GM12873 (cell line): ENCODE results near the gene GRM7.

Source experiments
- CTCF ChIP-seq: IDR thresholded peaks from 2 replicates; pipeline ENCODE4 v1.5.1; 2012; ENCODE audit warnings: low read depth, mild to moderate bottlenecking, moderate library complexity, low read length, control low read depth; ENCODE audit not compliant: insufficient read depth; ENCODE audit errors: missing control alignments

Gene GRM7

GRCh38 chr3:7637694-7638093 is 776.8 kb downstream of the GRM7 start:
- TF ChIP-seq CTCF = no peak

DNA sequence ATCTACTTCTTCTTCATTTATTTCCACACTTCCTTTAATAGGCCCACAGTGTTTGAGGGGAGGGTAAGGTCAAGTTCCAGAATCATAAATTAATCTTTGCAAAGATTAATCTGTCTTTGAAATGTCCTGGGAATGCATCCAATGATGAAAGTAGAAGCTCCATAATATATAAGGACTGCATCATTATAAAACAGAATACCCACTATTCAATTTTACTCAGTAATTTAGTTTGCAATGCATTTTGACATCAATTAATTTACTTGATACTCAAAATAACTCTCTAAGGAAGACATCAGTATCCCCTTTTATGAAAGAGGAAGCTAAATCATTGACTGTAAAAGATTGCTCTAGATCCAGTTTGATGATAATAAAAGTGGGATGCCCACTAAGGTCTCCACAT is 777.2 kb downstream of the GRM7 start:
- TF ChIP-seq CTCF = no peak

DNA sequence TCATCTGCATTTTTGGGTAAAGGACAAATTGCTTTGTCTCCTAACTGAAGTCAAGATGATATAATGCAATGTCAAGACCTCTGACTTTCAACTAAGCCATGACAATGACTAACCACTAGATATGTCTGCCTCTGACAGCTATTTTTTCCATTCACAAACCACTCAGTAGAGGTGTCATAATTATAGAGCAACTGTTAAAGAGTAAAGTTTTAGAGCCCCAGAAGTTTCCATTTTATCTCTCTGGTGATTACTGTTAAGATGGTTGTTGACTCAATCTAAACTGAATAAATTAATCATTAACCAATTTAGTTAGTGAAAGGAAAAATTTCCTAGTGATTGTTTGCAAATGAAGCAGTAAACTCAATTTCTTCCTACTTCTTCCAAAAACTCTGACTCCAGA is 779.9 kb downstream of the GRM7 start:
- TF ChIP-seq CTCF = no peak

DNA sequence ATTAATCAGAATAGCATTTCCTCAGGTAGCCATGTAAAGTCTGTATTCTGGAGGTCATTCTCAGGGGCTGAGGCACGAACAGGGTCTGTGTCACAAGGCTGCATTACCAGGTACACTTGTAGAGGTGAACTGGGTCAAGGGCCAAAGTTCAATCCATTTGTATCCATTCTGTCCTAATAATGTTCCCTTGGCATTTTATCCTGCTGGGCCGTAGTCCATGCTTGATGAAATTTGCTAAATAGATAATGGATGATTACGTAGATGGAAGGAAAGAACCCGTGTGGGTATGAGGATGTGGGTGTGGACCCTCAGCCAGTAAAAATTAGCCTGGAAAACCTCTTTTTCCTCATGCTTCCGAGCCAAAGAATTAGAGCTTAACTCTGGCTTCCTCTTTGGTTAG is 785.9 kb downstream of the GRM7 start:
- TF ChIP-seq CTCF = no peak

DNA sequence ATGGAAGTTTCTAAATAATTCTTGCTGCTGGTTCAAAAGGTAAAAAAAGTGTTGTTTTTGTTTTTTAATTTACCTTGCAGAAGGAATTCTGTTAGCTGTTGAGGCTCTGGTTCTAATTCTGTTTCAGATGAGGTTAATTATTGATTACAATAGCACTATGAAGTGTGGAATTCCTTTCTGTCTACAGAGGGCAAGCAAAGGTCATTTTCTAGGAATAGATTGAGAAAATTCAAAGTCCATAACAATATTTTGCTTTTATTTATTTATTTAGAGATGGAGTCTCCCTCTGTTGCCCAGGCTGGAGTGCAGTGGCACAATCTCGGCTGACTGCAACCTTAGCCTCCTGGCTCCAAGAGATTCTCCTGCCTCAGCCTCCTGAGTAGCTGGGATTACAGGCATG is 789.6 kb downstream of the GRM7 start:
- TF ChIP-seq CTCF = no peak

- no peak for TF ChIP-seq CTCF
Measured at GRCh38 chr3:7651274-7651673, 790.4 kb downstream of the GRM7 start.

DNA sequence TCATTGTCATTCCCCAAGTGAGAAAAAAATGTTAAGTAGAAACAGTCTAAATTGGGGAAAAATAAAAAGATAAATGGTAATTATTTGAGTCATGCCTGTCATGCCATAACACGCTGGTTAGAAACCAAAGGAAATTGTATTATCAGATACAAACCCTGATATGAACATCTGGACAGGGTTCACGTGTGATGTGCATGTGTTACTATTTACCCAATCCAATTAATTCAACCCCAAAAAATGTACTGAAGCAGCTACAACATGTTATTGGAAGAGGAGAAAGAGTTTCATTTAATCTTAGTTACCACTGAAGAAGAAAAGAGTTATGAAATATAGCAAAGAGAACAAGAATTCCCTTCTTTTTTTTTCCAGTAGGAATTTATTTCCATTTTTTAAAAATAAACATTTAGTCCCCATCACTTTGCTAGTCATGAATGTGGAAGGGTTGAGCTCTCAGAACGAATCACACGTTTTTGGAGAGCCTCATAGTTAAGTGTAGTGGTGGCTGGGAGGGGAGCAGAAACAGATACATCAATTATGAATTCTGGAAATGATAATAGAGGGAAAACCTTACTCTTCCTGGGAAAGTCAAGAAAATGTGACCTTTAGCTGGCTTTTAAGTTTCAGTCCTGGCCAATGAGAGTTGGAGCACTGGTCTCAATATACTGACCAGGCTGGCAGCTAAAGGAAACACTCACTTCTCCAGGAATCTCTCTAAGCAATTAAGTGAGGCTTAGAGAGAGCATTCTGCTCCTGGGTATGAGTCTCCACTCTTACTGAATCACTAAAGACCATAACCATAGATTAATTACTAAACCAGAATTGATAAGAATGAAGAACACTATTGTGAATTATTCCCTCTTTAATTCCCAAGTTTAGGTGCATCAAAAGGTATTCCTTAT is 796.5 kb downstream of the GRM7 start:
- no peak for TF ChIP-seq CTCF
